Keratinocyte (primary cell): ENCODE measurements around the gene ZNF124. TPM values are rescaled to one million over a fixed set of nuclear protein-coding genes. Genes with fewer than 3 reads are reported as not detected.

Experiments
- DNase-seq: peaks from one replicate; pipeline ENCODE4 v3.0.0-alpha.2; 2011; ENCODE audit warnings: low read depth, missing footprints, low spot score
- FAIRE-seq: peaks from 2 replicates; lab custom pipeline; 2011; peaks lifted over from hg19 to GRCh38; lab: Jason Lieb, UNC
- H2AFZ ChIP-seq: 2 replicates; pipeline ENCODE4 v1.6.0; 2012; ENCODE audit warnings: low read length, control low read depth, inconsistent platforms; ENCODE audit not compliant: control insufficient read depth
- H3K27ac ChIP-seq: 2 replicates; pipeline ENCODE4 v1.5.1; 2011; ENCODE audit warnings: low read length; ENCODE audit not compliant: control insufficient read depth, insufficient read depth
- H3K27me3 ChIP-seq: 3 replicates; pipeline ENCODE4 v1.6.0; 2011; ENCODE audit warnings: low read length; ENCODE audit not compliant: control insufficient read depth, insufficient read depth; ENCODE audit errors: extremely low read depth
- H3K36me3 ChIP-seq, 2 experiments: 2 replicates in 1 of 2; 3 replicates in 1 of 2; pipeline ENCODE4 v1.5.1; 2011; ENCODE audit warnings: low read length in 2 of 2, mild to moderate bottlenecking in 1 of 2; ENCODE audit not compliant: control insufficient read depth in 2 of 2, insufficient read depth in 2 of 2; ENCODE audit errors: extremely low read depth in 1 of 2
- H3K4me1 ChIP-seq: 3 replicates; pipeline ENCODE4 v1.5.1; 2011; ENCODE audit warnings: low read length; ENCODE audit not compliant: control insufficient read depth, insufficient read depth; ENCODE audit errors: extremely low read depth
- H3K4me2 ChIP-seq: 3 replicates; pipeline ENCODE4 v1.6.0; 2011; ENCODE audit warnings: low read depth, low read length; ENCODE audit not compliant: control insufficient read depth, insufficient read depth; ENCODE audit errors: extremely low read depth
- H3K4me3 ChIP-seq, 3 experiments: fragments of 200-600 bp in 1 of 3; sonication (generic) in 1 of 3; 2 replicates in 2 of 3; 3 replicates in 1 of 3; pipeline ENCODE4 v1.5.1; 2011 to 2016; ENCODE audit warnings: low read length in 3 of 3, mild to moderate bottlenecking in 3 of 3, control low read depth in 2 of 3, inconsistent platforms in 1 of 3, low read depth in 1 of 3, mixed read lengths in 1 of 3, mixed run types in 1 of 3, moderate library complexity in 1 of 3; ENCODE audit not compliant: control insufficient read depth in 2 of 3, insufficient read depth in 2 of 3; ENCODE audit errors: extremely low read depth in 1 of 3
- H3K79me2 ChIP-seq: 2 replicates; pipeline ENCODE4 v1.6.0; 2012; ENCODE audit warnings: low read length; ENCODE audit not compliant: control insufficient read depth, insufficient read depth
- H3K9ac ChIP-seq: 3 replicates; pipeline ENCODE4 v1.6.0; 2011; ENCODE audit warnings: low read length; ENCODE audit not compliant: control insufficient read depth, insufficient read depth; ENCODE audit errors: extremely low read depth
- H3K9me1 ChIP-seq: 3 replicates; pipeline ENCODE4 v1.6.0; 2011; ENCODE audit warnings: low read length; ENCODE audit not compliant: control insufficient read depth, insufficient read depth; ENCODE audit errors: extremely low read depth
- H3K9me3 ChIP-seq: 2 replicates; pipeline ENCODE4 v1.5.1; 2012; ENCODE audit warnings: low read depth, low read length; ENCODE audit not compliant: control insufficient read depth
- H4K20me1 ChIP-seq: 3 replicates; pipeline ENCODE4 v1.6.0; 2011; ENCODE audit warnings: low read length; ENCODE audit not compliant: control insufficient read depth, insufficient read depth; ENCODE audit errors: extremely low read depth
- CTCF ChIP-seq, 3 experiments: IDR thresholded peaks in 1 of 3; conservative IDR thresholded peaks in 1 of 3; optimal IDR thresholded peaks in 1 of 3; 2 replicates in 2 of 3; 3 replicates in 1 of 3; pipeline versions ENCODE3 to v1.5.1; 2011; ENCODE audit warnings: low read length in 3 of 3, mild to moderate bottlenecking in 3 of 3, moderate library complexity in 2 of 3, control low read depth in 1 of 3, inconsistent platforms in 1 of 3; ENCODE audit not compliant: insufficient read depth in 2 of 3; ENCODE audit errors: extremely low read depth in 1 of 3
- EZH2 ChIP-seq: IDR thresholded peaks from one replicate; pipeline ENCODE4 v1.6.1; 2012; ENCODE audit warnings: inconsistent platforms, mild to moderate bottlenecking, low read length, moderate library complexity
- dilution Hi-C: fragments of 300-500 bp; cut with MboI; formaldehyde crosslinking; loops from one replicate; pipeline ENCODE4 v1.7.0; 2020; ENCODE audit warnings: low sequenced_read_pairs; ENCODE audit not compliant: extremely low pct_ligation_motif_present
- polyA plus RNA-seq, 5 experiments: library from polyadenylated mRNA; depleted of rRNA in 3 of 5; stranded (reverse) in 3 of 5; stranded (forward) in 1 of 5; unstranded in 1 of 5; fragments of >200 nt; gene quantifications; 1 replicate in 1 of 5; 2 replicates in 3 of 5; 3 replicates in 1 of 5; pipeline versions ENCODE4 v1.2.1 to v1.2.3, GENCODE V29; 2011 to 2012; ENCODE audit warnings: missing spikeins in 2 of 5, low read depth in 1 of 5, low replicate concordance in 1 of 5

ZNF124 gene
- polyA plus RNA-seq, 1 donor (not counting 4 experiments of a cell fraction or from before 2014, with no cell fraction given) = 4.1 TPM

GRCh38 chr1:247118946-247119446 lies 52.8 kb downstream of the ZNF124 start:
- Histone ChIP-seq H3K27me3 (no peaks in the 10 kb centered on the region), H3K9me1 (no peaks in the 10 kb centered on the region), H4K20me1 (no peaks in the 10 kb centered on the region), H3K9me3 (no peaks in the 10 kb centered on the region), H3K36me3 (no peaks in the 10 kb centered on the region), H3K4me3 (no peak overlapping the region), H3K4me2 (no peak overlapping the region), H3K79me2 (no peaks in the 10 kb centered on the region), H3K4me1 (no peaks in the 10 kb centered on the region), H3K9ac (no peak overlapping the region), H2AFZ (no peak overlapping the region), H3K27ac (no peak overlapping the region)
- TF ChIP-seq EZH2 = no peak
- peak in 1 of 3 experiments; percentile 2 for TF ChIP-seq CTCF (optimal IDR thresholded peaks at IDR 0.05 in 1 of 3, IDR thresholded peaks at IDR 0.05 in 1 of 3, conservative IDR thresholded peaks at IDR 0.05 in 1 of 3; ENCODE audit: extremely low read depth in 1 of 3, insufficient read depth in 2 of 3, low read length in 3 of 3)
- dilution Hi-C loops = no loop called here
- no peak for FAIRE-seq
- no peak for DNase-seq

GRCh38 chr1:247115545-247115944 lies 56.3 kb downstream of the ZNF124 start:
- Histone ChIP-seq H3K9me1 (no peaks in the 10 kb centered on the region), H3K4me2 (no peak overlapping the region), H2AFZ (no peak overlapping the region), H3K27me3 (peaks cover 12% of the 10 kb centered on the region), H3K27ac (no peak overlapping the region), H3K4me1 (peaks cover 7% of the 10 kb centered on the region), H3K9me3 (no peaks in the 10 kb centered on the region), H3K9ac (no peak overlapping the region), H4K20me1 (no peaks in the 10 kb centered on the region), H3K79me2 (no peaks in the 10 kb centered on the region), H3K36me3 (no peaks in the 10 kb centered on the region), H3K4me3 (no peak overlapping the region)
- dilution Hi-C loops = no loop called here
- TF ChIP-seq EZH2 (no peak), CTCF (optimal IDR thresholded peaks at IDR 0.05 in 1 of 3, IDR thresholded peaks at IDR 0.05 in 1 of 3, conservative IDR thresholded peaks at IDR 0.05 in 1 of 3; ENCODE audit: extremely low read depth in 1 of 3, insufficient read depth in 2 of 3, low read length in 3 of 3) (no peak)
- FAIRE-seq (no peak), DNase-seq (no peak)
